ENCODE measurements around the gene COX6B2.

Gene COX6B2

GRCh38 chr19:55344444-55344843, 10.1 kb downstream of the COX6B2 start:
- Histone ChIP-seq H3K27ac (no peak overlapping the region), H3K4me3 (ENCODE audit: low read depth, low read length) (no peak overlapping the region), H3K36me3 (replicated peaks) (no peaks in the 10 kb centered on the region), H3K27me3 (replicated peaks) (no peaks in the 10 kb centered on the region)
- in situ Hi-C loops (cut with HindIII; ENCODE audit: low pct_ligation_motif_present, low sequenced_read_pairs) = no loop called here
- no peak for DNase-seq
- peak; percentile 10 for TF ChIP-seq CTCF (IDR thresholded peaks at IDR 0.05; ENCODE audit: low read depth, low read length, missing control alignments)

- H3K36me3 ChIP-seq (replicated peaks) = no peaks in the 10 kb centered on the region
- no peak for TF ChIP-seq CTCF (IDR thresholded peaks at IDR 0.05; ENCODE audit: low read depth, low read length, missing control alignments)
- no peaks in the 10 kb centered on the region for H3K27me3 ChIP-seq (replicated peaks)
- no peak overlapping the region for H3K4me3 ChIP-seq (ENCODE audit: low read depth, low read length)
- DNase-seq = no peak
- no peak overlapping the region for H3K27ac ChIP-seq
- in situ Hi-C loops (cut with HindIII; ENCODE audit: low pct_ligation_motif_present, low sequenced_read_pairs) = no loop called here
These were observed 12.7 kb downstream of the COX6B2 start for GRCh38 chr19:55341595-55342531.

GRCh38 chr19:55341171-55341588, 13.3 kb downstream of the COX6B2 start:
- in situ Hi-C loops (cut with HindIII; ENCODE audit: low pct_ligation_motif_present, low sequenced_read_pairs) = no loop called here
- Histone ChIP-seq H3K27ac (no peak overlapping the region), H3K27me3 (replicated peaks) (no peaks in the 10 kb centered on the region), H3K36me3 (replicated peaks) (no peaks in the 10 kb centered on the region), H3K4me3 (ENCODE audit: low read depth, low read length) (peak overlapping the region; percentile 69)
- DNase-seq = peak; percentile 19
- no peak for TF ChIP-seq CTCF (IDR thresholded peaks at IDR 0.05; ENCODE audit: low read depth, low read length, missing control alignments)

GRCh38 chr19:55340784-55341147, 13.8 kb downstream of the COX6B2 start:
- peak; percentile 48 for TF ChIP-seq CTCF (IDR thresholded peaks at IDR 0.05; ENCODE audit: low read depth, low read length, missing control alignments)
- no peak overlapping the region for H3K27ac ChIP-seq
- DNase-seq = no peak
- no peaks in the 10 kb centered on the region for H3K27me3 ChIP-seq (replicated peaks)
- H3K4me3 ChIP-seq (ENCODE audit: low read depth, low read length) = peak overlapping the region; percentile 69
- in situ Hi-C loops (cut with HindIII; ENCODE audit: low pct_ligation_motif_present, low sequenced_read_pairs) = no loop called here
- no peaks in the 10 kb centered on the region for H3K36me3 ChIP-seq (replicated peaks)

- Histone ChIP-seq H3K36me3 (replicated peaks) (no peaks in the 10 kb centered on the region), H3K27ac (peak overlapping the region; percentile 44), H3K4me3 (ENCODE audit: low read depth, low read length) (peak overlapping the region; percentile 69), H3K27me3 (replicated peaks) (no peaks in the 10 kb centered on the region)
- DNase-seq = no peak
- in situ Hi-C loops (cut with HindIII; ENCODE audit: low pct_ligation_motif_present, low sequenced_read_pairs) = no loop called here
- no peak for TF ChIP-seq CTCF (IDR thresholded peaks at IDR 0.05; ENCODE audit: low read depth, low read length, missing control alignments)
These were observed 14.4 kb downstream of the COX6B2 start for GRCh38 chr19:55339889-55340783.
